ENCODE results near the gene LY6G6D.
A peak's percentile ranks its signal among the peaks of the same experiment; 100 is the strongest.

LY6G6D gene

GRCh38 chr6:31692886-31693285, 22.3 kb upstream of the LY6G6D start:
- H3K4me3 ChIP-seq (ENCODE audit: low read length), result no peak overlapping the region
- no peak for TF ChIP-seq CTCF (IDR thresholded peaks at IDR 0.05; ENCODE audit: insufficient read depth, low read depth, low read length, missing control alignments)
- no peak for DNase-seq (ENCODE audit: low read depth)

GRCh38 chr6:31693535-31693934, 21.6 kb upstream of the LY6G6D start:
- DNase-seq (ENCODE audit: low read depth), result no peak
- TF ChIP-seq CTCF (IDR thresholded peaks at IDR 0.05; ENCODE audit: insufficient read depth, low read depth, low read length, missing control alignments), result no peak
- no peak overlapping the region for H3K4me3 ChIP-seq (ENCODE audit: low read length)

GRCh38 chr6:31697555-31697954, 17.6 kb upstream of the LY6G6D start:
- no peak overlapping the region for H3K4me3 ChIP-seq (ENCODE audit: low read length)
- TF ChIP-seq CTCF (IDR thresholded peaks at IDR 0.05; ENCODE audit: insufficient read depth, low read depth, low read length, missing control alignments), result no peak
- peak; percentile 27 for DNase-seq (ENCODE audit: low read depth)

- TF ChIP-seq CTCF (IDR thresholded peaks at IDR 0.05; ENCODE audit: insufficient read depth, low read depth, low read length, missing control alignments), result no peak
- DNase-seq (ENCODE audit: low read depth), result no peak
- H3K4me3 ChIP-seq (ENCODE audit: low read length), result no peak overlapping the region
Measured at GRCh38 chr6:31700740-31701401, 14.3 kb upstream of the LY6G6D start.

GRCh38 chr6:31701666-31702404, 13.3 kb upstream of the LY6G6D start:
- TF ChIP-seq CTCF (IDR thresholded peaks at IDR 0.05; ENCODE audit: insufficient read depth, low read depth, low read length, missing control alignments), result no peak
- DNase-seq (ENCODE audit: low read depth), result no peak
- peak overlapping the region; percentile 97 for H3K4me3 ChIP-seq (ENCODE audit: low read length)

GRCh38 chr6:31702405-31702818, 12.7 kb upstream of the LY6G6D start:
- DNase-seq (ENCODE audit: low read depth), result no peak
- H3K4me3 ChIP-seq (ENCODE audit: low read length), result peak overlapping the region; percentile 97
- no peak for TF ChIP-seq CTCF (IDR thresholded peaks at IDR 0.05; ENCODE audit: insufficient read depth, low read depth, low read length, missing control alignments)
